GM12865 (cell line): Measurements from ENCODE around the gene SMR3B.

Experiments used
- DNase-seq: peaks from one replicate; pipeline ENCODE4 v3.0.0; 2010; ENCODE audit warnings: low read depth
- H3K4me3 ChIP-seq: 2 replicates; pipeline ENCODE4 v1.5.1; 2011; ENCODE audit warnings: mild to moderate bottlenecking, low read depth, low read length, control low read depth
- TF ChIP-seq, protein P1 (sequence below): IDR thresholded peaks from 2 replicates; pipeline ENCODE4 v1.5.1; 2011; ENCODE audit warnings: low read length, control low read depth, low read depth, inconsistent platforms; ENCODE audit not compliant: insufficient read depth; ENCODE audit errors: missing control alignments

The SMR3B gene

DNA sequence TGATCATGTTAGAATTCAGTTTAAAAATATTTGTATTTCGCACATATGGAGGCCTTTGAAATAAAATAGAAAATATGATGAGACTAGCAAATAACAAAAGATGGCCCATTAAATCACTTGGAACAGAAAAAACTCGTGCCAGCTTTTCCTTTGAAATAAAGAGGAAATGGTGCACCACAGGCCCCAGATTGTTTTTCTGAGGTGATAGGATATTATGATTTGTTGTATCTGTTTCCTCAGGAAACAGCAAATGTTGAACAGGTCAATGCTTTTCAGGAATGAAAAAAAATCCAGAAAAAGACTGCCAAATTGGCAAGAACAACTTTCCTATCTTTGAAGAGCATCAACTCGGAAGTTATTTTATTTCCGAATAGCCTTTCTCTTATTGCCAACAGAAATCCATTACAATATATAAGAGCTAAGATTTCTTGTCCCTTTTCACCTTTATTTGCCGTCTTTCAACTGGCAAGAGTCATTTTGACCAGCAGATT, at the start of gene SMR3B:
TSS of gene SMR3B (plus strand) at position 441 of the 491 bp plus-strand sequence. CDS start 1,380 bp downstream, outside the sequence.
- no peak for DNase-seq
- TF ChIP-seq, protein P1, sequence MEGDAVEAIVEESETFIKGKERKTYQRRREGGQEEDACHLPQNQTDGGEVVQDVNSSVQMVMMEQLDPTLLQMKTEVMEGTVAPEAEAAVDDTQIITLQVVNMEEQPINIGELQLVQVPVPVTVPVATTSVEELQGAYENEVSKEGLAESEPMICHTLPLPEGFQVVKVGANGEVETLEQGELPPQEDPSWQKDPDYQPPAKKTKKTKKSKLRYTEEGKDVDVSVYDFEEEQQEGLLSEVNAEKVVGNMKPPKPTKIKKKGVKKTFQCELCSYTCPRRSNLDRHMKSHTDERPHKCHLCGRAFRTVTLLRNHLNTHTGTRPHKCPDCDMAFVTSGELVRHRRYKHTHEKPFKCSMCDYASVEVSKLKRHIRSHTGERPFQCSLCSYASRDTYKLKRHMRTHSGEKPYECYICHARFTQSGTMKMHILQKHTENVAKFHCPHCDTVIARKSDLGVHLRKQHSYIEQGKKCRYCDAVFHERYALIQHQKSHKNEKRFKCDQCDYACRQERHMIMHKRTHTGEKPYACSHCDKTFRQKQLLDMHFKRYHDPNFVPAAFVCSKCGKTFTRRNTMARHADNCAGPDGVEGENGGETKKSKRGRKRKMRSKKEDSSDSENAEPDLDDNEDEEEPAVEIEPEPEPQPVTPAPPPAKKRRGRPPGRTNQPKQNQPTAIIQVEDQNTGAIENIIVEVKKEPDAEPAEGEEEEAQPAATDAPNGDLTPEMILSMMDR = no peak
- no peak within 1 kb of the TSS for H3K4me3 ChIP-seq

DNA sequence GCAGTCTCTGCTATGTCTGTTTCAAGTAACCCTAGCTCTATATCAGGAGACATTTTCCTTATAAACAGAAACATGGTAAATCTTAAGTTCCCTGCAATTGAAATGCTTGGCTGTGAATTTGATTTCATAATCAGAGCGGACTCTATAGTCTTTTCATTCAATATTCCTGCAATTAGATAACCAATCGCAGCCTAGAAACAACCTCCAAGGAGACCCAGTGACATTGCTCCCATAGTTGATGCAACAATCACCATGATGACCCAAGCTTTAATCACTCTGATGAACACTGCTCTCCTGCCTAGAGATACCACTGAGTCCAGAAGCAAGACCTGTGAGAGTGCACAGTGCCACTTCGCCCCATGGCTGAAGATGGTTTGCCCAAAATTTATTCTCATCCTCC, 48.2 kb upstream of the SMR3B start, which contains the start of gene CABS1:
TSS of gene CABS1 (plus strand) at position 301 of the 400 bp plus-strand sequence. CDS start at position 360, 59 bp downstream.
- no peak within 1 kb of the TSS for H3K4me3 ChIP-seq
- TF ChIP-seq, protein P1 = no peak
- DNase-seq = no peak

DNA sequence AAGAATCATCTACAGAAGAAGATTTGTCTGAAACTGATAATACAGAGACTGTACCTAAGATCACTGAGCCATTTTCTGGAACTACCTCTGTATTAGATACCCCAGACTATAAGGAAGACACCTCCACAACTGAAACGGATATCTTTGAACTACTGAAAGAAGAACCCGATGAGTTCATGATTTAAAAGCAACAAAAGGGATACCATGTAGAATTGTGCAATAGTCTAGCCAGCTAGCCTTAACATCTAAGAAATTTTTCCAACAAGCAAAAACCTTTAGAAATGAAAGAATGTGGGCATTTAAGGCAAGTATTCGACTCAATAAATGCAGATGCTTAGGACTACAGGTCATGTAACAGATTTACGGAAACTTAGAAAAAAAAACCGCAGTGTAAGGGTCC, 46.9 kb upstream of the SMR3B start:
- TF ChIP-seq, protein P1 = no peak
- no peak overlapping the region for H3K4me3 ChIP-seq
- DNase-seq = no peak

DNA sequence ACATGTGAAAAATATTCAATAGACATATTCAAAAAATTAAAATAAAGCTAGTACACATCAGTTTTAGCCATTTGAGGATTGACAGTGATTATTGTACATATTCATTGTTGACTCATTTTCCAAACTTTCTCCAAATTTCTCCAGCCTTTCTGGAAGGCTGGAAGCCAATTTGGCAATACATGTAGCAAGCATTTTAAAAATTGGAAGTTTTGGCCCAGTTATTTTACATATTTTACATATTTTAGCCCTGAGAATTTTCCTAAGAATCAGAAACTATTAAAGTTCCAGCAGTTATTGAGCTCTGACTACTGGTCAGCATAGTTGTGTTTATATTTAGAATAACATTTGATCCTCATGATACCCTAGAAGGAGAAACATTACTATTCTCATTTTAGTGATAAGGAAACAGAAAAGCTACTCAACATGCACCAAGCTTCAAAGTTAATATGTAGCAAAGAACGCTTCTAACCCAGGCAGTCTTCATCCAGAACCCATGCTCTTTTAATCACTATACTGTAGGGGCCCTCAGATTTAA, 45.0 kb upstream of the SMR3B start:
- no peak overlapping the region for H3K4me3 ChIP-seq
- TF ChIP-seq, protein P1 = no peak
- DNase-seq = no peak

DNA sequence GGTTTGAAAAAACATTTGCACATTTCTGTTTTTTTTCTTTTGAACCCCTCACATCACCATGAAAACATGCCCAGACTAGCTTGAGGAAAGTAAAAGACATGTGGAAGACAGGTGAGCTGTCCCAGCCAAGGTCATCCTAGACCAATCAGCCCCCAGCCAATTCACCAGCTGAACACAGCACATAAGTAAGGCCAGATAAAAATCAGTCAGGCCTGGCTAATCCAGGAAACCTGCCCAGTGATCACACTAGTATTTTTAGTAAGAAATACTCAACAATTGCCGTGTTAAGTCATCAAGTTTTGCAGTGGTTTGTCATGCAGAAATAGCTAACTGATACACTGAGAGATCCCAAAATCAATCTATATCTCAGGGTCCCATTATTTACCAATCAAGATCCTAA, 26.7 kb upstream of the SMR3B start:
- TF ChIP-seq, protein P1 = no peak
- no peak overlapping the region for H3K4me3 ChIP-seq
- DNase-seq = no peak

DNA sequence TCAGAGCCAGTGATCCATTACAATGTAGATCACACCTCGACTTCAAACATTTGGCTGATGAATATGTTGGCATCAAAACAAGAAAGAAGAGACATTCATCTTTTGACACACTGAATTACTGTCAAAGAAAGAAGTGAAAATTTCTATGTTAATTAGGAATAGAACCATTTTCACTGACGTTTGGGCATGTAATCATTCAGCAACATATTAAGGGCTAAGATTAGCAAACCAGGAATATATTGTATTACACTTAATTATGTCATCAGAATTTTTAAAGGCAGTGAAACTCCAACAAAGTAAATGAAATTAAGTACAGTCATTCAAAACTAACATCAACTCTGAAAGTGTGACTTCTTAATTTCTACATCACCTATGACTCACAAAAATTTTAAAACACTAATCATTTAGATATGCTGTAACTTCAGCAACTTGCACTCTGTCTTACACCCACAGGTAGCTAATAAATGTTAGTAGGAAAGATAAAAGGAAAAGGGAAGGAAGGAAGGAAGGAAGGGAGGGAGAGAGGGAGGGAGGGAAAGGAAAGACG, 23.7 kb upstream of the SMR3B start:
- no peak for DNase-seq
- TF ChIP-seq, protein P1 = no peak
- no peak overlapping the region for H3K4me3 ChIP-seq

DNA sequence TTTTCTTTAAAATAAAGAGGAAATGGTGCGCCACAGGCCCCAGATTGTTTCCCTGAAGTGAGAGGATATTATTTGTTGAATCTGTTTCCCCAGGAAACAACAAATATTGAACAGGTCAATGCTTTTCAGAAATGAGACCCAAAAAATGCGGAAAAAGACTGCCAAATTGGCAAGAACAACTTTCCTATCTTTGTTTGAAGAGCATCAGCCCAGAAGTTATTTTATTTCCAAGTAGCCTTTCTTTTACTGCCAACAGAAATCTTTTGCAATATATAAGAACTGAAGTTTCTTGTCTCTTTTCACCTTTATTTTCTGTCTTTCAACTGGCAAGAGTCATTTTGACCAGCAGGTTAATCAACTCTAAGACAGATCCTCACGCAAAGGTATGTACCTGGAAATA, 22.5 kb upstream of the SMR3B start, which contains the start of gene SMR3A:
TSS of gene SMR3A (plus strand) at position 301 of the 400 bp plus-strand sequence. CDS start 1,356 bp downstream, outside the sequence.
- DNase-seq = no peak
- TF ChIP-seq, protein P1 = no peak
- H3K4me3 ChIP-seq = no peak within 1 kb of the TSS
